T-helper 2 cell treated with Interferon-gamma antibody and Interleukin-4, amounts not matched to agents 5 μg/mL and 100 μg/mL, for 36 hours (primary cell): ENCODE results near the gene SCAPER.
"Not testable (repeated sequence)": the region's sequence is repeated elsewhere in the genome, so short reads cannot be mapped to it uniquely, and the experiment has no call there.

Experiments
- DNase-seq: peaks from one replicate; pipeline ENCODE4 v3.0.0; 2021; ENCODE audit warnings: low spot score
- H3K27ac Mint-ChIP-seq: one replicate; pipeline ENCODE4 v1.8.0; 2021; ENCODE audit warnings: mild to moderate bottlenecking, mixed read lengths
- H3K27me3 Mint-ChIP-seq: one replicate; pipeline ENCODE4 v1.8.0; 2021; ENCODE audit warnings: low read depth, mixed read lengths
- H3K36me3 Mint-ChIP-seq: one replicate; pipeline ENCODE4 v1.8.0; 2021; ENCODE audit warnings: low read depth, mixed read lengths
- H3K4me1 Mint-ChIP-seq: one replicate; pipeline ENCODE4 v1.8.0; 2021; ENCODE audit warnings: low read depth, mixed read lengths
- H3K4me3 Mint-ChIP-seq: one replicate; pipeline ENCODE4 v1.8.0; 2022; ENCODE audit warnings: mild to moderate bottlenecking, moderate library complexity, mixed read lengths
- H3K9me3 Mint-ChIP-seq: one replicate; pipeline ENCODE4 v1.8.0; 2021; ENCODE audit warnings: mixed read lengths

The SCAPER gene

DNA sequence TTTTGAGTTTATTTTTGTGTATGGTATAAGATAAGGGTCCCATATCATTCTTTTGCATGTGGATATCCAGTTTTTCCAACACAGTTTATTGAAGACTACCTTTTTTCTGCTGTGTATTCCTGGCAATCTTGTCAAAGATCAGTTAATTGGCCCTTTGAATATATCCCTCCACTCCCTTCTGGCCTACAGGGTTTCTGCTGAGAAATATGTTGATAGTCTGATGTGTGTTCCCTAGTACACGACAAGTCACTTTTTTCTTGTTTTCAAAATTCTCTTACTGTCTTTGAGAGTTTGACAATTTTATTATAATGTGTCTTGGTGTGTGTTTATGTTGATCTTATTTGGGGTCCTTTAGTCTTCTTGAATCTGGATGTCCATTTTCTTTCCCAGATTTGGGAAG is 439.4 kb downstream of the SCAPER start:
- no peaks in the 10 kb centered on the region for H3K27me3 Mint-ChIP-seq
- no peaks in the 10 kb centered on the region for H3K4me1 Mint-ChIP-seq
- peaks cover 17% of the 10 kb centered on the region for H3K36me3 Mint-ChIP-seq
- H3K4me3 Mint-ChIP-seq = no peak overlapping the region
- H3K9me3 Mint-ChIP-seq = peaks cover 26% of the 10 kb centered on the region
- no peak overlapping the region for H3K27ac Mint-ChIP-seq
- DNase-seq = no peak

DNA sequence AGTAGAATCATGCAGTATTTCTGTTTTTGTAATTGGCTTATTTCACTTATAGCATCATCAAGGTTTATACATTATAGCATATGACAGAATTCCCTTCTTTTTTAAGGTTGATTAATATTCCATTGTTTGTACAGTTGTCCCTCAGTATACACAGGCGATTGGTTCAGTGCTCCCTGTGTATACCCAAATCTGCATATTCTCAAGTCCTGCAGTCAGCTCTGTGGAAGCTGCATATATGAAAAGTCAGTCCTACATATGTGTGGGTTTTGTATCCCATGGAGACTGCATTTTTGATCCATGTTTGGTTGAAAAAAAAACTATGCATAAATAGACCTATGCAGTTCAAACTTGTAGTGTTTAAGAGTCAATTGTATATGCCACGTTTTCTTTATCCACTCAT is 440.9 kb downstream of the SCAPER start:
- H3K27ac Mint-ChIP-seq = no peak overlapping the region
- no peak for DNase-seq
- H3K9me3 Mint-ChIP-seq = peaks cover 26% of the 10 kb centered on the region
- no peaks in the 10 kb centered on the region for H3K4me1 Mint-ChIP-seq
- peaks cover 14% of the 10 kb centered on the region for H3K36me3 Mint-ChIP-seq
- H3K27me3 Mint-ChIP-seq = no peaks in the 10 kb centered on the region
- H3K4me3 Mint-ChIP-seq = no peak overlapping the region

DNA sequence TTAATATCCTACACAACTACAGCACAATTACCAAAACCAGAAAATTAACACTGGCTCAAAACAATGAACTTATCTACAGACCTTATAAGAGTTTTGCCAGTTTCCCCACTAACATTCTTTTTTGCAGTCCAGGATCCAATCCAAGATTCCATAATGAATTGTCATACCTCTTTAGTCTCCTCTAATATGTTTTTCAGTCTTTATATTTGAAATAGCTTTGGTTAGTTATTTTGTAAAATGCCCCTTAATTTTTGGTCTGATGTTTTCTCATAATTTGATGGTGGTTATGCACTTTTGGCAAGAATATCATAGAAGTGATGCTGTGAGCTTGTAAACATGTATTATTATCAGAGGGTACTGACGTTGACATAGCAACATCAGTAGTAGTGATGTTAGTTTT is 444.3 kb downstream of the SCAPER start:
- Mint-ChIP-seq H3K27me3 (no peaks in the 10 kb centered on the region), H3K36me3 (peaks cover 1% of the 10 kb centered on the region), H3K4me1 (no peaks in the 10 kb centered on the region), H3K4me3 (no peak overlapping the region), H3K9me3 (peaks cover 10% of the 10 kb centered on the region), H3K27ac (no peak overlapping the region)
- DNase-seq = no peak

DNA sequence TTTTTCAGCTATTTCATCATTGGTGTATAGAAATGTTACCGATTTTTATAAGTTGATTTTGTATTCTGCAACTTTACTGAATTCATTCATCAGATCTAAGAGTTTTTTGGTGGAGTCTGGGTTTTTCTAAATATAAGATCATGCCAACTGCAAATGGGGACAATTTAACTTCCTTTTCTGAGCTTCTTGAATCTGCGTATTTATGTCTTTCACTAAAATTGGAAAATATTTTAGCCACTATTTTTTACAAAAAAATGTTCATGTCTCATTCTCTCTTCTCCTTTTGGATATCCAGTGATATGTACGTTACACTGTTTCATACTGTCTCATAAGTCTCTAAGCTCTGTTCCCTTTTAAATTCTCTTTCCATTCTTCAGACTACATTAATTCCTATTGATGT is 444.8 kb downstream of the SCAPER start:
- no peaks in the 10 kb centered on the region for H3K27me3 Mint-ChIP-seq

DNA sequence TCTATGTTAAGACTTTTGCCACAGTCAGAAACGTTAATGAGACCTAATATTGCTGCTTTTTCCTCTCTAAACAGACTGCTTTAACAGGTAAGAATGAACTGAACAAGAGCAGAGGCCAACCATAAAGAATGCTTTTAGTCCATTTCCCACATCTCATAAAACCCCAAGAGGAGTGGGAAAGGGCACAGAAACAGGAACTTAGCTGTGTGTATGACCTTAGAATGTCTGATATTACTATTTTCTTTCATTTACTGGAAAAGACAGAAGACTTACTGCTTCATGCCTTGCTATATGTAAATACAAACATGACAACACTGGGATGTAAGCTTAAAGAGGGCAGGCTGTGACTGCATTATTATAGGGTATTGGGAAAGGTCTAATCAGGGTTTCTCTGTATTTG is 453.6 kb downstream of the SCAPER start:
- Mint-ChIP-seq H3K4me3 (no peak overlapping the region), H3K27ac (no peak overlapping the region), H3K27me3 (no peaks in the 10 kb centered on the region), H3K36me3 (no peaks in the 10 kb centered on the region), H3K4me1 (no peaks in the 10 kb centered on the region), H3K9me3 (no peaks in the 10 kb centered on the region)
- DNase-seq = no peak

More for the DNA sequence above, 444.8 kb downstream of the SCAPER start:
- H3K4me1 Mint-ChIP-seq = no peaks in the 10 kb centered on the region
- no peak for DNase-seq
- H3K27ac Mint-ChIP-seq = no peak overlapping the region
- no peaks in the 10 kb centered on the region for H3K36me3 Mint-ChIP-seq
- H3K4me3 Mint-ChIP-seq = no peak overlapping the region
- peaks cover 5% of the 10 kb centered on the region for H3K9me3 Mint-ChIP-seq

DNA sequence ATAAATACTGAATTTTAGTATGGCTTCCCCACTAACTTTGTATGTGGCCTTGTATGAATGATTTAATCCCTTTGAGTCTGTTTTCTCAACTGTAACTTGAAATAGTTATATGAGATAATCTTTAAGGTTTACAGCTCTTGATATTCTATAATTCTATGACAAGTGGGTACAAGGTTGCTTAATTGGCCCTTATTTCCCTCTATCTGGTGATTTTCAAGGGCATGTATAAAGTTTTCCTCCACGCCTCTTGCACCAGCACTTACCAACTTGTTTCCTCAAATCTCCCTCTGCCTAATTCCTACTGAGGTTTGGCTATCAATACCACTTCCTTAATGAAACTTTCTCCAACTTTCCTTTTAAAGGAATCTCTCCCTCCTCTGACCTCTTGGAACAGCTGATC is 455.7 kb downstream of the SCAPER start:
- no peaks in the 10 kb centered on the region for H3K9me3 Mint-ChIP-seq
- H3K4me1 Mint-ChIP-seq = no peaks in the 10 kb centered on the region
- no peak overlapping the region for H3K4me3 Mint-ChIP-seq
- H3K27ac Mint-ChIP-seq = no peak overlapping the region
- no peaks in the 10 kb centered on the region for H3K27me3 Mint-ChIP-seq
- H3K36me3 Mint-ChIP-seq = no peaks in the 10 kb centered on the region
- no peak for DNase-seq

DNA sequence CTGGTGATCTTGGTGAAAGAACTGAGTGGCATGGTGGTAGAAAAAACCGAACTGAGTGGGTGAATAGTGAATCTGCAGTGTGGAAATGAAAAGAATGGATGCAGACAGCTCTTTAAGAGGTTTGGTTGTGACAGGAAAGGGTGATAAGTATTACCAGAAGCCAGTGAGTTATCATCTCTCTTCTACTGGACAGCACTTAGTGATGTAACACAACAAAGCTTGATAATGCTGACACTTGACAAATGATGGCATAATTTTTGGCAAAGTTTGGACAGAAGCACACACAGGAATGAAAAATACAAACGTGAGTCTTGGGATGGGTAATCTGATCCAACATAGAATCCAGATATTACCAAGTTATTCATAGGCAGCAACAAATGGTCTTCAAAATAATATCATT is 456.4 kb downstream of the SCAPER start:
- no peak overlapping the region for H3K4me3 Mint-ChIP-seq
- no peaks in the 10 kb centered on the region for H3K9me3 Mint-ChIP-seq
- DNase-seq = no peak
- no peaks in the 10 kb centered on the region for H3K4me1 Mint-ChIP-seq
- H3K27me3 Mint-ChIP-seq = no peaks in the 10 kb centered on the region
- no peak overlapping the region for H3K27ac Mint-ChIP-seq
- H3K36me3 Mint-ChIP-seq = no peaks in the 10 kb centered on the region

DNA sequence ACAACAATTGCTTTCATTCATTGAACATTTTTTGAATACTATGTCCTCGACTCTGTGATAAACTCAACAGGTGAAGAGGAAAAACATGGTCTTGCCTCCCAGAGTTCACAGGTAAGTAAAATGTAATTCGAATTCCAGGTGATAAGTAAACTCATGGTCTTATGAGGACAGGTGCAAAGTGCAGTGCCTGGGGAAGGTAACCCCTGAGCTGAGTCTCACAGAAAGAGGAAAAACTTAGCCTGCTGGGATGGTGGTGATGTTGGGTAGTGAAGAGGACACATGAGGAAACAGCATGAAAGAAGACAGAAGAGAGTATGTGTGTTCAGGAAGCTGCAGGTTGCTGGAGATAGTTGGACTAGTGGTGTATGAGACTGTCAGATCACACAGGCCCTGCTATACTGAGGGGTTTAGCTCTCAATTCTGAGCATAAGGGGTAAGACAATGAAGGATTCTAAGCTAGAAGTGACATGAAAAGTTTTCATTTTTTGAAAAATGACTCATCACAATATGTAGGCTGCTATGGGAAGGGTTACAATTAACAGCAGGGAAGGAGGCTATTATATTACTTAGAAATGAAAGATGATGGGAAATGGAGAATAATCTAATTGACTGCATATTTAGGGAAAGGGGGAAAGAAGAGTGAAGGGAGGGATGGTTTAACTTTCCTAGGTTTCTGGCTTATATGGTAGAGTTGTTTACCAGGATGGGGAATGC is 457.3 kb downstream of the SCAPER start:
- no peaks in the 10 kb centered on the region for H3K36me3 Mint-ChIP-seq
- H3K4me3 Mint-ChIP-seq = no peak overlapping the region
- DNase-seq = no peak
- H3K4me1 Mint-ChIP-seq = no peaks in the 10 kb centered on the region
- H3K9me3 Mint-ChIP-seq = no peaks in the 10 kb centered on the region
- H3K27me3 Mint-ChIP-seq = no peaks in the 10 kb centered on the region
- no peak overlapping the region for H3K27ac Mint-ChIP-seq

DNA sequence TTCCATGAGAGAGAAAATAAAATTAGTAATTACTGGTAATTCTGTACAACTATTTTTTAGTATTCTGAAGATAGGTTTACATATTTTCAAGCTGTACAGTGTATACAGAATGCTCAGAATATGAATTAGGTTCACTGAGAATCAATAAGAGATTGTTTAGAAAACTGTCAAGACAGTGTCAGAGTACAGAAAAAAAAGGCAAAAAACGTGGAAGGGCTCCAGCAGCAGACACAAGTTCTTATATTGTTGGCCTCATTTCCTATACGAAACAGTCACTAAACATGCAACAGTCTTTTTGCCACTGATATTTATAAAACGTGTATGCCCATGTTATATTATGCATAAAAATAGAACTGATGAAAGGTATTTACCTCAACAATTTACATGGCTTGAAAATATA is 464.7 kb downstream of the SCAPER start:
- no peak for DNase-seq
- H3K9me3 Mint-ChIP-seq = no peaks in the 10 kb centered on the region
- no peaks in the 10 kb centered on the region for H3K27me3 Mint-ChIP-seq
- no peak overlapping the region for H3K27ac Mint-ChIP-seq
- H3K36me3 Mint-ChIP-seq = no peaks in the 10 kb centered on the region
- no peak overlapping the region for H3K4me3 Mint-ChIP-seq
- no peaks in the 10 kb centered on the region for H3K4me1 Mint-ChIP-seq

DNA sequence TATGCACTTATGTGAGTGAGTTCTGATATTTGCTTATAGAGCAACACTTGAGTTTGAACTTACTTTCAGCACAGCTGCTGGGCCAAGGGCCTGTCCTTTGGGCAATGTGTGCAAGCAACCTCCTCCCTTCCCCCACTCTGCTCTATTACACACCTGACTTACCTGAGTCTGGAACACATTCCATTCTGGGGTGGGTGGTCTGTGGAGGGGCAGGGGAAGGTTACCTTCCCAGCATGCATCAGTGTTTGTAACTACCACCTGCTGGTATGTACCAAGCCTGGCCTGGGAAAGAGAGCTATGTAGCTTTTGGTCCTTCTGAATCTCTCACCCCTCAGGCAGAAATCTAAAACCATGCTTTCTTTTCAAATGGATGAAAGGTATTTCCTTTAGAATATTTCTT is 465.6 kb downstream of the SCAPER start:
- H3K27me3 Mint-ChIP-seq = no peaks in the 10 kb centered on the region
- DNase-seq = no peak
- H3K36me3 Mint-ChIP-seq = no peaks in the 10 kb centered on the region
- H3K9me3 Mint-ChIP-seq = no peaks in the 10 kb centered on the region
- no peaks in the 10 kb centered on the region for H3K4me1 Mint-ChIP-seq
- H3K4me3 Mint-ChIP-seq = no peak overlapping the region
- H3K27ac Mint-ChIP-seq = no peak overlapping the region

DNA sequence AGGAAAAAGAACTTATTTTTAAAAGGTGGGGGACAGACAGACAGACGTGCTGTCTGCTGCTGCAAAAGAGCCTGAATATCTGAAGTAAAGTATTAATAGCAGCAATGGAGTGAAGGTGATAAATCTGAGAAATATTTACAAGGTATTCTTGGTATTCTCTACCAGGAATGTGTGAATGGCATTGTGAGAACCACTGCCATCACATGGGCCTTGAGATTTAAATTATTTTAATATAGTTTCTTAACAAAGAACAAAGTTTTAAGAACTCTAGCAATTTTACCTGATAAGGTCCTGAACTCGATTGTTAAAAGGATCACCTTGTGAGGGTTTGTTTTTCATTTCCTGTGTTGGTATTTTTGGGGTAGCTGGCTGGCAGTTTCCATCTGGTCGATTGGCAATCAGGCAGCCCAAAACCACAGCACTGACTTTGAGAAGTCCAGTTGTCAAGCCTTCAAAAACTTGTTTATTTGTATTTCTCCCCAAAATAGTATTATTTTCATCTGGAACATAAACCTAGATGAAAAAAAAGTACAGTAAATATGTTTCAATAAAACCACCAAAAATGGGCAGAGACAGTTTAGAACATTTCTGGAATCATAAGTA is 471.2 kb downstream of the SCAPER start:
- Mint-ChIP-seq H3K27ac (no peak overlapping the region), H3K4me3 (no peak overlapping the region), H3K36me3 (no peaks in the 10 kb centered on the region), H3K4me1 (peaks cover 2% of the 10 kb centered on the region), H3K9me3 (no peaks in the 10 kb centered on the region), H3K27me3 (no peaks in the 10 kb centered on the region)
- no peak for DNase-seq

DNA sequence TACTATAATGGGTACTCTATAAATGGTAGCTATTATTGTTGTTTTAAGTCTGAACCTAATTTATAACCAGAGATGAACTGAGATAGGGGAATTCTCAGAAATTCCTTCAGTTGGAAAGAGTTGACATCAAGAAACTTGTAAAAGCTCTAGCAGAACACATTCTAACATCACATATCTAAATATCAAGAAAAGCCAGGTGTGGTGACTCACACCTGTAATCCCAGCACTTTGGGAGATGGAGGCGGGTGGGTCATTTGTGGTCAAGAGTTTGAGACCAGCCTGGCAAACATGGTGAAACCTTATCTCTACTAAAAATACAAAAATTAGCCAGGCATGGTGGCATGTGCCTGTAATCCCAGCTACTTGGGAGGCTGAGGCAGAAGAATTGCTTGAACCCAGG is 472.1 kb downstream of the SCAPER start:
- H3K27me3 Mint-ChIP-seq, H3K27ac Mint-ChIP-seq, DNase-seq, H3K9me3 Mint-ChIP-seq, H3K4me3 Mint-ChIP-seq, H3K4me1 Mint-ChIP-seq, H3K36me3 Mint-ChIP-seq: not testable (repeated sequence)

DNA sequence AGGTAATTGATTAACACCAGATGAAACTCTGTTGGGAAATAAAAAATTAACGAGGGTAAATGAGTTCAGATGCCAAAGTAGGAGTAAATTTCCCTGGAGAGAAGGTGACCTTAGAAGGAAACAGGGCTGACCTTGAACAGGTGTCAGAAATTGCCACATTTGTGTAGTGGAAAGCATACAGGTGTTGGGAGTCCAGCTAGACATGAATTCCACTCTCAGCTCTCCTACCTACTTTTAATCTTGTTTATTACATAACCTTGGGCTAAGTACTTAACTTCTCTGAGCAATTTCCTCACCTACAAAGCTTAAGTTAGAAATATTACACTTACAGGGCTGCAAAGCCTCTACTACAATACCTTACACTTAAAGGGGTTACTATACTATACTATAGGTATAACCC is 472.5 kb downstream of the SCAPER start:
- H3K27me3 Mint-ChIP-seq = no peaks in the 10 kb centered on the region
- H3K27ac Mint-ChIP-seq = no peak overlapping the region
- H3K4me3 Mint-ChIP-seq = no peak overlapping the region

DNA sequence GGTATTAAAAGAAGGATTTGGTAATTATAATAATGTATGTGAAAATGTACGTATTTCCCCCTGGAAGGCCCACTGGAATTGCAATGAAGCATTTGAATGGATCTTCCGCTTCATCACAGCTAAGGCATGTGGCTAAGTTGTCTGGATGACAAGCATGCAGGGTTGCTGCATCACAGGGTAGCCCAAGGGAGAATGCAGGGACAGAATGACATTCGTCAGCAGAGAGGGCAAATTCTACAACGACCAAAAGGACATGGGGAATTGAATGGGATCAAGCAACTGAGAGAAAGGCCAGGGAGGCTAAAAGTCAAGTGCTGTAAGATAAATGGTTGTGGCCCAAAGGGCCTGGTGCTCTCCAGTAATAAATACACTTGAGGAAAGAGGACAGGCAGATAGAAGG is 473.2 kb downstream of the SCAPER start:
- H3K36me3 Mint-ChIP-seq = peaks cover 4% of the 10 kb centered on the region
- H3K27me3 Mint-ChIP-seq = no peaks in the 10 kb centered on the region
- no peak overlapping the region for H3K27ac Mint-ChIP-seq

More for the DNA sequence above, 472.5 kb downstream of the SCAPER start:
- Mint-ChIP-seq H3K36me3 (peaks cover 2% of the 10 kb centered on the region), H3K4me1 (peaks cover 2% of the 10 kb centered on the region), H3K9me3 (peaks cover 6% of the 10 kb centered on the region)
- no peak for DNase-seq

DNA sequence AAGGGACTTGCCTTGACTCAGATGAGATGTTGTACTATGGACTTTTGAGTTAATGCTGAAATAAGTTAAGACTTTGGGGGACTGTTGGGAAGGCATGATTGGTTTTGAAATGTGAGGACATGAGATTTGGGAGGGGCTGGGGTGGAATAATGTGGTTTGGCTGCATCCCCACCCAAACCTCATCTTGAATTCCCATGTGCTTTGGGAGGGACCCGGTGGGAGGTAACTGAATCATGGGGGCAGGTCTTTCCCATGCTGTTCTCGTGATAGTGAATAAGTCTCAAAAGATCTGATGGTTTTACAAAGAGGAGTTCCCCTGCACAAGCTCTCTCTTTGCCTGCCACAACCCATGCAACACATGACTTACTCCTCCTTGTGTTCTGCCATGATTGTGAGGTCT is 474.4 kb downstream of the SCAPER start:
- DNase-seq, H3K27me3 Mint-ChIP-seq, H3K4me3 Mint-ChIP-seq, H3K36me3 Mint-ChIP-seq, H3K27ac Mint-ChIP-seq, H3K4me1 Mint-ChIP-seq: not testable (repeated sequence)
- H3K9me3 Mint-ChIP-seq = peaks cover 13% of the 10 kb centered on the region

More for the DNA sequence above, 473.2 kb downstream of the SCAPER start:
- Mint-ChIP-seq H3K4me1 (peaks cover 3% of the 10 kb centered on the region), H3K4me3 (no peak overlapping the region), H3K9me3 (peaks cover 8% of the 10 kb centered on the region)
- DNase-seq = no peak
